SK-N-SH treated with all-trans-retinoic acid at 6 μM for 48 hours (cell line): ENCODE results near the gene PCBP3.

Experiments used
- ARNTL ChIP-seq: fragments of 450-650 bp; formaldehyde crosslinking; IDR thresholded peaks from 2 replicates; pipeline ENCODE4 v1.5.0; 2020; ENCODE audit warnings: low read depth, mild to moderate bottlenecking, moderate library complexity, borderline replicate concordance
- BACH2 ChIP-seq: fragments of 250-450 bp; sonication (Bioruptor Pico); IDR thresholded peaks from 2 replicates; pipeline ENCODE4 v1.9.0; 2021; ENCODE audit warnings: mild to moderate bottlenecking, borderline replicate concordance
- CSDC2 ChIP-seq: fragments of 250-450 bp; sonication (Bioruptor Pico); IDR thresholded peaks from 2 replicates; pipeline ENCODE4 v1.5.0; 2020; ENCODE audit warnings: mild to moderate bottlenecking, moderate library complexity
- ESRRG ChIP-seq: fragments of 250-450 bp; sonication (Bioruptor Pico); IDR thresholded peaks from 2 replicates; pipeline ENCODE4 v1.6.1; 2021; ENCODE audit warnings: mild to moderate bottlenecking
- GLIS3 ChIP-seq: fragments of 250-450 bp; sonication (Bioruptor Pico); IDR thresholded peaks from 2 replicates; pipeline ENCODE4 v1.5.0; 2020; ENCODE audit warnings: mild to moderate bottlenecking, moderate library complexity
- ISL1 ChIP-seq: fragments of 250-450 bp; sonication (Bioruptor Pico); IDR thresholded peaks from 2 replicates; pipeline ENCODE4 v2.1.2; 2022; ENCODE audit warnings: mild to moderate bottlenecking, moderate library complexity
- RARB ChIP-seq: fragments of 250-450 bp; sonication (Bioruptor Pico); IDR thresholded peaks from 2 replicates; pipeline ENCODE4 v1.8.0; 2021; ENCODE audit warnings: mild to moderate bottlenecking, moderate library complexity
- ZC3H10 ChIP-seq: fragments of 250-450 bp; sonication (Bioruptor Pico); IDR thresholded peaks from 2 replicates; pipeline ENCODE4 v1.5.1; 2021; ENCODE audit warnings: mild to moderate bottlenecking, moderate library complexity
- ZFP3 ChIP-seq: fragments of 250-450 bp; sonication (Bioruptor Pico); IDR thresholded peaks from 2 replicates; pipeline ENCODE4 v1.5.0; 2020; ENCODE audit warnings: mild to moderate bottlenecking, moderate library complexity
- ZFP30 ChIP-seq: fragments of 450-650 bp; formaldehyde crosslinking; IDR thresholded peaks from 2 replicates; pipeline ENCODE4 v1.5.0; 2022; ENCODE audit warnings: mild to moderate bottlenecking, moderate library complexity
- ZNF8 ChIP-seq: fragments of 450-650 bp; formaldehyde crosslinking; IDR thresholded peaks from 2 replicates; pipeline ENCODE4 v1.5.0; 2020; ENCODE audit warnings: mild to moderate bottlenecking, moderate library complexity
- TF ChIP-seq, protein P1 (sequence below): fragments of 250-450 bp; sonication (Bioruptor Pico); IDR thresholded peaks from 2 replicates; pipeline ENCODE4 v1.8.0; 2020; ENCODE audit warnings: mild to moderate bottlenecking, moderate library complexity, borderline replicate concordance
- TF ChIP-seq, protein P2 (sequence below): fragments of 250-450 bp; sonication (Bioruptor Pico); IDR thresholded peaks from 2 replicates; pipeline ENCODE4 v1.8.0; 2021; ENCODE audit warnings: low read depth, mild to moderate bottlenecking, moderate library complexity, borderline replicate concordance

DNA sequence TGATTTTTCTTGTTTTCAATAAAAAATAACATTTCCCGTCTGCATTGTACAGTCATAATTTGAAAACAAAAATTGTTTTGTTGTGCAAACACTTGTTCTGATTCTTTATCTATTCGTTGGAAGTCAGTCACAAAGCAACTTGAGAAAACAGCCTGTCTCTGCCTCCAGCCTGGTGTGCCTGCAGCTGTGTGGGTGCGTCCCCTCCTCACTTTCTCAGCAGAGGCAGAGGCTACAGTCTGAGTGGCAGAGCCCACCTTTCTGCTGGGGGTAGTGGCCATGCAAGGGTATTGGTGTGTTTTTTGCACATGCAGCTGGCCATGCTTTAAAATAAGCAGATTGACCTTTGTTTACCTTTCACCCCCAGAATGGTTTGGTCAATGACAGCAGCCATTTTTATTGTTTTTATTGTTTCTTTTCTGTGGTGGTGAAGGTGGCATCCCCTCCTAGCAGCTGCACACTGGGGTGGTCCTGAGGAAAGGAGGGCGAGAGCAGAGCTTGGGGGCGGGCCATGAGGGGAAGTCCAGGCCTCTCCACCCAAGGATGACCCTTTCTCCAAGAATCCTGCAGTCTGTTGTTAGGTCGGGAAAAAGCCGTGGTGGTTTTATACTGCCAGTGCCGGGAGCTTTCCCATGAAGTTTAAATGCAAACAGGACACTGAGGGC, 159.6 kb downstream of the PCBP3 start:
- TF ChIP-seq ZFP3 (CRISPR knock-in tag) = no peak
- no peak for TF ChIP-seq RARB (CRISPR knock-in tag)
- TF ChIP-seq ARNTL (CRISPR knock-in tag) = no peak
- TF ChIP-seq, protein P1, sequence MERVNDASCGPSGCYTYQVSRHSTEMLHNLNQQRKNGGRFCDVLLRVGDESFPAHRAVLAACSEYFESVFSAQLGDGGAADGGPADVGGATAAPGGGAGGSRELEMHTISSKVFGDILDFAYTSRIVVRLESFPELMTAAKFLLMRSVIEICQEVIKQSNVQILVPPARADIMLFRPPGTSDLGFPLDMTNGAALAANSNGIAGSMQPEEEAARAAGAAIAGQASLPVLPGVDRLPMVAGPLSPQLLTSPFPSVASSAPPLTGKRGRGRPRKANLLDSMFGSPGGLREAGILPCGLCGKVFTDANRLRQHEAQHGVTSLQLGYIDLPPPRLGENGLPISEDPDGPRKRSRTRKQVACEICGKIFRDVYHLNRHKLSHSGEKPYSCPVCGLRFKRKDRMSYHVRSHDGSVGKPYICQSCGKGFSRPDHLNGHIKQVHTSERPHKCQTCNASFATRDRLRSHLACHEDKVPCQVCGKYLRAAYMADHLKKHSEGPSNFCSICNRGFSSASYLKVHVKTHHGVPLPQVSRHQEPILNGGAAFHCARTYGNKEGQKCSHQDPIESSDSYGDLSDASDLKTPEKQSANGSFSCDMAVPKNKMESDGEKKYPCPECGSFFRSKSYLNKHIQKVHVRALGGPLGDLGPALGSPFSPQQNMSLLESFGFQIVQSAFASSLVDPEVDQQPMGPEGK (CRISPR knock-in tag) = no peak
- no peak for TF ChIP-seq ZNF8 (CRISPR knock-in tag)
- no peak for TF ChIP-seq ESRRG (CRISPR knock-in tag)
- no peak for TF ChIP-seq ZFP30
- no peak for TF ChIP-seq ZC3H10 (CRISPR knock-in tag)
- no peak for TF ChIP-seq CSDC2
- TF ChIP-seq ISL1 (CRISPR knock-in tag) = no peak
- no peak for TF ChIP-seq BACH2
- TF ChIP-seq, protein P2, sequence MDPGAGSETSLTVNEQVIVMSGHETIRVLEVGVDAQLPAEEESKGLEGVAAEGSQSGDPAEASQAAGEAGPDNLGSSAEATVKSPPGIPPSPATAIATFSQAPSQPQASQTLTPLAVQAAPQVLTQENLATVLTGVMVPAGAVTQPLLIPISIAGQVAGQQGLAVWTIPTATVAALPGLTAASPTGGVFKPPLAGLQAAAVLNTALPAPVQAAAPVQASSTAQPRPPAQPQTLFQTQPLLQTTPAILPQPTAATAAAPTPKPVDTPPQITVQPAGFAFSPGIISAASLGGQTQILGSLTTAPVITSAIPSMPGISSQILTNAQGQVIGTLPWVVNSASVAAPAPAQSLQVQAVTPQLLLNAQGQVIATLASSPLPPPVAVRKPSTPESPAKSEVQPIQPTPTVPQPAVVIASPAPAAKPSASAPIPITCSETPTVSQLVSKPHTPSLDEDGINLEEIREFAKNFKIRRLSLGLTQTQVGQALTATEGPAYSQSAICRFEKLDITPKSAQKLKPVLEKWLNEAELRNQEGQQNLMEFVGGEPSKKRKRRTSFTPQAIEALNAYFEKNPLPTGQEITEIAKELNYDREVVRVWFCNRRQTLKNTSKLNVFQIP (CRISPR knock-in tag) = no peak
- TF ChIP-seq GLIS3 (CRISPR knock-in tag) = no peak
